IMR-90 (cell line): ENCODE results near the gene UBE2K. TPM values are rescaled to one million over a fixed set of nuclear protein-coding genes. Genes with fewer than 3 reads are reported as not detected.
A peak's percentile ranks its signal among the peaks of the same experiment; 100 is the strongest.

Experiments used
- ATAC-seq: fragments of 200-7000 bp; cut with Tn5 transposase; 2 replicates; pipeline ENCODE4 v1.9.1; 2020; ENCODE audit warnings: low read depth, mild to moderate bottlenecking, moderate library complexity
- BruUV-seq: library from RNA; stranded (reverse); fragments of 400-500 nt; replicated peaks from 2 replicates; lab custom pipeline; 2021; lab: Mats Ljungman, UMichigan
- CTCF ChIA-PET: fragments of 300-600 bp; formaldehyde crosslinking; extraction: SDS; loops from one replicate; lab custom pipeline; 2021; ENCODE audit warnings: antibody characterized with exemption; lab: Yijun Ruan, JAX
- POLR2A ChIA-PET: fragments of 300-600 bp; sonication (Branson Sonifier 250); formaldehyde crosslinking; loops from one replicate; lab custom pipeline; 2022; ENCODE audit warnings: antibody characterized with exemption; ENCODE audit not compliant: unreplicated experiment; lab: Charles Lee
- DNase-seq: peaks from one replicate; pipeline ENCODE4 v3.0.0; 2013
- H2AFZ ChIP-seq: replicated peaks from 2 replicates; pipeline ENCODE3; 2013; ENCODE audit warnings: low read length, mild to moderate bottlenecking; ENCODE audit not compliant: poor library complexity
- H2AK5ac ChIP-seq: 2 replicates; pipeline ENCODE4 v1.6.1; 2013; ENCODE audit warnings: low read depth, low read length, inconsistent platforms
- H2AK9ac ChIP-seq: replicated peaks from 2 replicates; pipeline ENCODE3; 2013; ENCODE audit warnings: mild to moderate bottlenecking, low read depth, low read length, moderate library complexity; ENCODE audit not compliant: poor library complexity
- H2BK120ac ChIP-seq: 2 replicates; pipeline ENCODE4 v1.6.1; 2013; ENCODE audit warnings: low read depth, low read length, inconsistent platforms
- H2BK15ac ChIP-seq: 3 replicates; pipeline ENCODE4 v1.6.1; 2013; ENCODE audit warnings: low read depth, low read length, inconsistent platforms
- H2BK20ac ChIP-seq: 2 replicates; pipeline ENCODE4 v1.6.1; 2013; ENCODE audit warnings: low read depth, mild to moderate bottlenecking, inconsistent platforms, low read length, moderate library complexity
- H2BK5ac ChIP-seq: 2 replicates; pipeline ENCODE4 v1.6.1; 2013; ENCODE audit warnings: mild to moderate bottlenecking, low read depth, low read length, inconsistent platforms; ENCODE audit not compliant: poor library complexity, severe bottlenecking
- H3K14ac ChIP-seq: replicated peaks from 2 replicates; pipeline ENCODE4 v1.6.1; 2013; ENCODE audit warnings: low read depth, low read length, inconsistent platforms
- H3K18ac ChIP-seq: 2 replicates; pipeline ENCODE4 v1.6.1; 2013; ENCODE audit warnings: low read depth, low read length, control low read depth
- H3K23ac ChIP-seq: 2 replicates; pipeline ENCODE4 v1.6.1; 2013; ENCODE audit warnings: low read depth, low read length, inconsistent platforms
- H3K27ac ChIP-seq: 2 replicates; pipeline ENCODE4 v1.5.1; 2013; ENCODE audit warnings: mild to moderate bottlenecking, control low read depth, low read length; ENCODE audit not compliant: insufficient read depth
- H3K27me3 ChIP-seq: 2 replicates; pipeline ENCODE4 v1.6.1; 2013; ENCODE audit warnings: low read length; ENCODE audit not compliant: control insufficient read depth, insufficient read depth
- H3K36me3 ChIP-seq: 2 replicates; pipeline ENCODE4 v1.6.1; 2013; ENCODE audit warnings: low read length, mixed read lengths; ENCODE audit not compliant: control insufficient read depth, insufficient read depth
- H3K4ac ChIP-seq: 2 replicates; pipeline ENCODE4 v1.6.1; 2013; ENCODE audit warnings: low read depth, low read length, inconsistent platforms
- H3K4me1 ChIP-seq: 2 replicates; pipeline ENCODE4 v1.6.1; 2013; ENCODE audit warnings: low read length, mixed read lengths; ENCODE audit not compliant: control insufficient read depth, insufficient read depth
- H3K4me2 ChIP-seq: 2 replicates; pipeline ENCODE4 v1.6.1; 2013; ENCODE audit warnings: low read depth, mild to moderate bottlenecking, control low read depth, low read length, moderate library complexity
- H3K4me3 ChIP-seq: 2 replicates; pipeline ENCODE4 v1.5.1; 2013; ENCODE audit warnings: low read depth, mild to moderate bottlenecking, control low read depth, low read length, moderate library complexity; ENCODE audit not compliant: insufficient read depth
- H3K56ac ChIP-seq: 2 replicates; pipeline ENCODE4 v1.6.1; 2013; ENCODE audit warnings: low read length, inconsistent platforms; ENCODE audit not compliant: insufficient read depth; ENCODE audit errors: extremely low read depth
- H3K79me1 ChIP-seq, 2 experiments: 2 replicates each; pipeline ENCODE4 v1.6.1; 2013; ENCODE audit warnings: low read length in 2 of 2, inconsistent platforms in 1 of 2, low read depth in 1 of 2
- H3K9ac ChIP-seq: 2 replicates; pipeline ENCODE4 v1.6.1; 2013; ENCODE audit warnings: low read depth, low read length, control low read depth
- H3K9me1 ChIP-seq: 2 replicates; pipeline ENCODE4 v1.6.1; 2013; ENCODE audit warnings: low read length, inconsistent platforms; ENCODE audit not compliant: insufficient read depth
- H3K9me3 ChIP-seq: 2 replicates; pipeline ENCODE4 v1.6.1; 2013; ENCODE audit warnings: low read length; ENCODE audit not compliant: control insufficient read depth, insufficient read depth
- H4K20me1 ChIP-seq: 2 replicates; pipeline ENCODE4 v1.6.1; 2013; ENCODE audit warnings: low read length, inconsistent platforms; ENCODE audit not compliant: insufficient read depth
- H4K5ac ChIP-seq: 2 replicates; pipeline ENCODE4 v1.6.1; 2013; ENCODE audit warnings: mild to moderate bottlenecking, low read depth, low read length, control low read depth
- H4K8ac ChIP-seq, 2 experiments: 2 replicates each; pipeline ENCODE4 v1.6.1; 2013; ENCODE audit warnings: low read depth in 2 of 2, low read length in 2 of 2, control low read depth in 1 of 2, inconsistent platforms in 1 of 2
- H4K91ac ChIP-seq: 2 replicates; pipeline ENCODE4 v1.6.1; 2013; ENCODE audit warnings: low read depth, low read length, inconsistent platforms; ENCODE audit not compliant: insufficient read depth
- CEBPB ChIP-seq: IDR thresholded peaks from 2 replicates; pipeline ENCODE4 v1.6.1; 2012; ENCODE audit warnings: low read depth, low read length, improper control_type of control experiment
- FOS ChIP-seq: fragments of 150-350 bp; IDR thresholded peaks from 2 replicates; pipeline ENCODE4 v1.6.1; 2016; ENCODE audit warnings: low read depth, low read length
- POLR2A ChIP-seq: IDR thresholded peaks from 2 replicates; pipeline ENCODE4 v1.6.1; 2012; ENCODE audit warnings: mild to moderate bottlenecking, low read depth, low read length
- WGBS, 2 experiments: methylation state at CpG; one replicate each; pipeline versions ENCODE4 v1.1.5 to v1.1.7; 2013; ENCODE audit warnings: missing lambda C conversion rate in 2 of 2; ENCODE audit not compliant: insufficient read length in 1 of 2; ENCODE audit errors: extremely low coverage in 2 of 2; 5-methylcytosine and 5-hydroxymethylcytosine counted together
- dilution Hi-C: fragments of 300-500 bp; cut with HindIII; formaldehyde crosslinking; loops from one replicate; pipeline ENCODE4 v1.14.3; 2018; ENCODE audit warnings: low sequenced_read_pairs; ENCODE audit not compliant: unreplicated experiment
- in situ Hi-C: fragments of 300-500 bp; cut with MboI; formaldehyde crosslinking; loops from 3 replicates; pipeline ENCODE4 v1.14.3; 2019; ENCODE audit warnings: low sequenced_read_pairs, inconsistent platforms, mixed read lengths
- intact Hi-C: fragments of 100-400 bp; cut with micrococcal nuclease; formaldehyde crosslinking; loops from 2 replicates; pipeline ENCODE4 v1.10.0; 2022
- polyA plus RNA-seq, 3 experiments: library from polyadenylated mRNA; depleted of rRNA; stranded (reverse); fragments of >200 nt; gene quantifications; 2 replicates each; pipeline ENCODE4 v1.2.3, GENCODE V29; 2012; ENCODE audit warnings: low replicate concordance in 1 of 3
- total RNA-seq: library from RNA; depleted of rRNA; stranded (reverse); fragments of >200 nt; gene quantifications from 2 replicates; pipeline ENCODE4 v1.2.3, GENCODE V29; 2012

UBE2K gene
- total and polyA plus RNA-seq, 2 of the 4 experiments (the other 2 are of a cell fraction), result 17.7 to 44.8 TPM

DNA sequence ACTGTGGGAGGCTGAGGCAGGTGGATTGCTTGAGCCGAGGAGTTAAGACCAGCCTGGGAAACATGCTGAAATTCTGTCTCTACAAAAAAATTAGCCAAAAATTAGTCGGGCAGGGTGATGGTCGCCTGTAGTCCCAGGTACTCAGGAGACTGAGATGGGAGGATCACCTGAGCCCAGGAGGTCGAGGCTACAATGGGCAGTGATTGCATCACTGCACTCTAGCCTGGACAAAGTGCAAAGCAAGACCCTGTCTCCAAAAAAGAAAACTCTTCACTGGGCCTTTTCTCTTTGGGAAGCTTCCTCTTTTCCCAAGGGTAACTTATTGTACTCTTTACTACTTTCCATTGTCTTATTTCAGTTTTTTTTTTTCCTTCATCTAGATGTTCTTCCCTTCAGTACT lies 88.9 kb downstream of the UBE2K start:
- no peak overlapping the region for H2BK15ac ChIP-seq
- no peak overlapping the region for H2AK9ac ChIP-seq
- no peak overlapping the region for H3K14ac ChIP-seq
- BruUV-seq, result no TSS peak
- no peak overlapping the region for H4K91ac ChIP-seq
- H2AFZ ChIP-seq, result no peak overlapping the region
- no peaks in the 10 kb centered on the region for H3K27me3 ChIP-seq
- no peak overlapping the region for H2BK5ac ChIP-seq
- no peak overlapping the region for H3K23ac ChIP-seq
- H2BK120ac ChIP-seq, result no peak overlapping the region
- H3K4me2 ChIP-seq, result no peak overlapping the region
- ChIA-PET POLR2A (no interaction called here), CTCF (no interaction called here)
- H4K20me1 ChIP-seq, result no peaks in the 10 kb centered on the region
- H4K5ac ChIP-seq, result no peak overlapping the region
- no peak overlapping the region for H2AK5ac ChIP-seq
- no peak for DNase-seq
- no peak overlapping the region for H3K9ac ChIP-seq
- H3K79me1 ChIP-seq, result peaks cover 0 to 3% of the 10 kb centered on the region in 2 experiments; a peak in 1 of 4 replicates
- no peak overlapping the region for H3K4ac ChIP-seq
- 92% methylated on average over 2 of the region's 4 CpGs; no CpG with 5 or more reads in 1 of the 2 experiments for WGBS, 2 experiments
- TF ChIP-seq FOS (no peak), CEBPB (peak; percentile 19; the same call in 1 of the 2 replicates), POLR2A (no peak)
- H3K9me1 ChIP-seq, result no peaks in the 10 kb centered on the region
- intact Hi-C loops (no loop called here), in situ Hi-C loops (no loop called here), dilution Hi-C loops (no loop called here)
- H3K27ac ChIP-seq, result no peak overlapping the region
- H3K36me3 ChIP-seq, result no peaks in the 10 kb centered on the region
- H3K4me1 ChIP-seq, result no peaks in the 10 kb centered on the region
- no peak overlapping the region for H3K4me3 ChIP-seq
- no peak overlapping the region for H4K8ac ChIP-seq
- H3K9me3 ChIP-seq, result no peaks in the 10 kb centered on the region
- no peak overlapping the region for H2BK20ac ChIP-seq
- no peak overlapping the region for H3K18ac ChIP-seq
- no peak for ATAC-seq
- H3K56ac ChIP-seq, result no peak overlapping the region
